GM19372 (cell line): ENCODE results near the gene BMP6.

Experiments
- ATAC-seq: cut with Tn5 transposase; IDR thresholded peaks from one replicate; pipeline ENCODE4 v1.9.1; 2021; ENCODE audit warnings: mild to moderate bottlenecking, low read depth, moderate library complexity; ENCODE audit not compliant: unreplicated experiment

The BMP6 gene

DNA sequence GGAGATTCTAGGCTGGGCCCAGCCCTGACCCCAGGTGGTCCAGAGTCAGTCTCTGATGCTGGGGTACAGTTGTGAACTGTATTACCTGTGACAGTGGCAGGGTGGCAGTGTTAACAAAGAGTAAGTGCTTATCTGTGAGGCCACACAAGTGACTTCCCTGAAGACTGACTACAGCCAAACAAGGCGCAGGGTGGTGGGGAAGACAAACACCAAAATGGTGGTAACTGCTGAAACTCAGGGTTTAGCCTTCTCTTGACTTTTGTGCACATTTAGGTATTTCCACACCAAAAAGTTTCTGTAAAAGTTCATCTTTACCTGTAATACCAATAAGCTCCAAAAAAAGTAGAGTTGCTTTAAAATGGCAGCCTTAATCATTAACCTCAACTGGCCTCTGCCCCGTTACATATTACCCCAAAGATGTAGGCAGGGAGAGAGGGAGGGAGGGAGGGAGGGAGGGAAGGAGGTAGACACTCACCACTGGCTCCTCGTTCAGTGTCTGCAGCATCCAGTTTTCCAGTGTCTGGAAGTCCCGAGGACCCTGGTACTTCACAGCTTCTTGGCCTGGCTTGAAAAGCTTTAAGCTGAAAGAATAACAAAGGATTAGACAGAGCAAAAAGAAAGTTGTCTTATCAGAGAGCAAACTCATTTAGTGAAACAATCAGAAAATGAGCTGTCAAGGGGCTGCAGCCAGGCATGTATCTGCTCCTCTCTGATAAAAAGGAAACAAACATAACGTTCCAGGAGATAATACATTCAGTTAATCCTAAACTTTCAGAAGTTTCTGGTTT is 173.4 kb downstream of the BMP6 start:
- no peak for ATAC-seq

DNA sequence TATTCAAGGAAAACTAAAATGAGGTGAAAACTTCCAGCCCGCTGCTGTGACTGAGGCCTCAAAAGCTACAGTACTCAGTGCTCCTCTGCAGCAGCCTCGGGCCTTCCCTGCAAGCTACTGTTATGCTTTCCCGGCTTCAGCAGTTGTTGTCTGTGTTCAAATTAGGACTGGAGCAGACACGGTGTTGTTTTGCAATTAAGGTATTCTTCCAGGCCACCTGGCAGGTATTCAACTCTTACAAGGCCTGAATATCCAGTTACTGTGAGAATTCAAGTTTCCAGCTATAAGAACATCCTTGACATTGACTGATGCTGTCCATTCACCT is 174.0 kb downstream of the BMP6 start:
- no peak for ATAC-seq

DNA sequence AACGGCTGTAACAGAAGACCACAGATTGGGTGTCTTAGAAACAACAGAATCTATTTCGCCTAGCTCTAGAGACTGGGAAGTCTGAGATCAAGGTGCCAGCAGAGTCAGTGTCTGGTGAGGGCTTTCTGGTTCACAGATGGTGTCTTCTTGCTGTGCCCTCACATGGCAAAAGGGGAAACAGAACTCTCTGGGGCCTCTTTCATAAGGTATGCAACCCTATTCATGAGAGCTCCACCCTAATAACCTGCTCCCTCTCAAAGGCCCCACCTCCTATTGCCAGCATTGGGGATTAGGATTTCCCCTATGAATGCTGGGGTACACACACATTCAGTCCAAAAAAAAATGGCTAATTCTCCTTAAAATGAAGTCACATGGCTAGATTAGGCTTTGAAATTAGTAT is 174.7 kb downstream of the BMP6 start:
- ATAC-seq = no peak

- ATAC-seq = no peak
Observed at GRCh38 chr6:7901056-7901455, 175.2 kb downstream of the BMP6 start.

- ATAC-seq = no peak
Observed at GRCh38 chr6:7901780-7902179, 175.9 kb downstream of the BMP6 start.

DNA sequence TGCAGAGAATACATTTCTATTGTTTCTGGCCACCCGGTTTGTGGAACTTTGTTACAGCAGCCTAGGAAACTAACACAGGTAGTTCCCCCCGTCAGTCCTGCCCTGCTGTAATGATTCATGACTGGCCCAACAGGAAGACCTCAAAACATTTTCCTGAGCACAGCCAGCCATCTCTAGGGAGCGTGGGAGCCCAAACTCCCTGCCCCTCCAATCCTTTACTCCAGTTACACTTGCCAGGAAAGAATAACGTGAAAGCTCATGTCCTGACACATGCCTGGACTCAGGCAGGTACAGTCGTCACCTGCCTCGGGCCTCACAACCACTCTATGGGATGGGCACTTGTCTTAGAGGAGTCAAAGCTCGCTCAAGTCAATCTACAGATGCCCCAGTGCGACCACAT is 176.3 kb downstream of the BMP6 start:
- no peak for ATAC-seq

GRCh38 chr6:7902867-7903266 is 177.0 kb downstream of the BMP6 start:
- no peak for ATAC-seq

- no peak for ATAC-seq
Observed at GRCh38 chr6:7903673-7904072, 177.8 kb downstream of the BMP6 start.

DNA sequence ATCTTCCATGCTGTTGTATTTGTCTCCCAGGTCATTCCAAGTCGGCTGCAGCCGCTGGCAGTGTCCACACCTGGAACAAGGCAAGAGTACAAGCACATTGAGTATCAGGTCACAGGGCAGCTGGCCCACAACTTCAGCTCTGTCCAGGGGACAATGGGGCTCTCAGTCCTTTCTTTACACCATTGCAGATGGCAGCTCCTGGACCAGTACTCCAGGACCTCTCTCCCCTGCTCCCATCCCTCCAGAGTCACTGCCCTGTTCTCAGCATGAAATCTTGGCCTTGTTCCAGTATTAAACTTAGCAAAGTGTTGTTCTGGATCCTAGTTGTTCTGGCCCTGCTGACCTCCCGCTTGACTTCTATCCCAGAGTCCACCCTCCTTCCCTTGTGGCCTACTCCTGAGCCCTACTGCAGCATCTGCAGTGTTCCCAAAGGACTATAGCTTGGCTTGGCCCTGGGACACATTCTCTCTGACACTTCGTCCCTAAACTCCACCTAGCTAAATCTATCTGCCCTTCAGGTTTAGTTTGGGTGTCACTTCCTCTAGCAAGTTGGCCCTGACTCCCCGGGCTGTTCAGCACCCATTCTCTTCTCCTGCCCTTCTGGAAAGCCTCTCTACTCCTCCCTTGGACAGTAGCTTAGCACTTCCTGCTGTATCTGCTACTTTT is 178.9 kb downstream of the BMP6 start:
- no peak for ATAC-seq

DNA sequence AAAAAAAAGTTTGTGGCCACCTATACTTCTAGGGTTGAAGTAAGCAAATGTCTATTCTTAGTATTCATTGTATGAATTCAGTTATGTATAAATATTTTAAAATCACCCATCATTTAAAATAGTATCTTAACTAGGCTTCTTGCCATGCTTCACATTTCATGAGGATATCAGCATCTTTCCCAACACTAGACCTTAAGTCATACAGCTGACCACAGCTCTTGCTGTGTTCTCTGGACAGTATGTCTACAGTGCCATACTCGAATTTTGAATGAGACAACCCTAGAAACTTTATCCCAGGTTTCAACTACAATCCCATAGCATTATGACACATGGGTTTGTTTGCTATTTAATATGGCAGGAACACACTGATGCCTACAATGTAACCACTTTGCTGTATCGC is 179.5 kb downstream of the BMP6 start:
- no peak for ATAC-seq

GRCh38 chr6:7906741-7907140 is 180.8 kb downstream of the BMP6 start:
- no peak for ATAC-seq

DNA sequence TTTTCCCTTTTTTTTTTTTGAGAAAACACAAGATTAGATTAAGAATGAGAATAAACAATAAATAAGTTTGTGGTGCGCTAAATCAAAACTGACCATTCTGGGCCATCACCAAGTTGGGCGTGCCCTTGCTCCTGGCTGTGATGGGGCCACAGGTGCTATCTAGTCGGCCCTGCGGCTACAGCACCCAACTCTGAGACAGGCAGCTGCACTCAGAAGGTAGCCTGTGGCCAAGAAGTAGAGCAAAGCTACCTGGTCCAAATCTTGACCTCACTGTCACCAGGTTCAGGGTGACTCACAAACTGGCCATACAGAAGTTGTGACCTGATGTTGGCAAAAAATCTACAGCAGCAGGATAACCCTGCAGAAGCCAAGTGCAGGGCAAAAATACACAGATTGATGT is 181.3 kb downstream of the BMP6 start:
- ATAC-seq = no peak

DNA sequence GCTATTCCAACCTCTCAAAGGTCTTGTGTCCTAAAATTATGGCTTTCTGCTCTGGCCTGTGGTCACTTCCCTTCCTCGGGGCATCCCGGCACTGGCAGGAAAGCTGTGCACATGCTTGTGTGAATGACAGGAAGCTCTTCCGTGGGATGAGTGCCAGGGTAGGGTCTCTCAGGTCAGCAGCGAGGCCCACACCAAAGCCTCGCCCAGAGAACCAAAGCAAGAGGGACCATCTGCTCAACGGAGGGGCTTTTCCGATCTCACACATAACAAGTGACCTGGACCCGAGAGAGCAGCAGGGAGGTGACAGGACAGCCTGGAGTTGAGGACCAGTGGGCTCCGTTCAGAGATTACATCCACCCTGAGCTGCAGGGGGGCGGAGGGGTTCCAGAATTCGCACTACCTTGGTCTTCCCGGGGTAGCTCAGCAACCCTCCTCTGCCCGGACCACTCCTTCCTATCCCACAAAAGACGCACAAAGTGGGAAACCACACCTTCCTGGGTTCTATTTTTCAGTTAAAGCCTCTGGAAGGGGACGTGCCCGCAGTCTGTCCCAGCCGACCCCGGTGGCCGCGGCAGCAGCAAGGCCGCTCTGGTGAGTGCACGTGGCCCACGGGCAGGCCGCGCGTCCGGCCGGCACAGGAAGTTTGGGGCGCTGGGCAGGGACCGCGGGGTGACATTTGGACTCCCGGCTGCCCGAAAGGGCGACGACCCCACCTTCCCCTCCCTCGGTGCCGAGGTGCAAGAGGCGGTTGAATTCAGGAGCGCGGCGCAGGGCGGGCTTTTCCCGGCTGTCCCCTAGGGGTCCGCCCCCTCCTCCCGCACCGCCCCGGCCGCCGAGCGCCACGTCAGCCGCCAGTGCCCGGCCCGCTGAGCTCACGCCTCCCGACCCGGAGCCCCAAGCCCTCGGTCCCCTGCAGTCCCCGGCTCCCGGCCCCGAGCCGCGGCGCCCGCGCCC is 183.7 kb downstream of the BMP6 start:
- ATAC-seq = peak; percentile 21

GRCh38 chr6:7910298-7910653 is 184.4 kb downstream of the BMP6 start:
- ATAC-seq = peak; percentile 18

- ATAC-seq = peak; percentile 70
Observed at GRCh38 chr6:7910654-7911344, 184.9 kb downstream of the BMP6 start, which contains the start of gene TXNDC5. TSS of gene TXNDC5 (minus strand) at chr6:7910788. CDS start at chr6:7910776, 12 bp downstream.

- ATAC-seq = no peak
Observed at GRCh38 chr6:7911345-7911725, 185.4 kb downstream of the BMP6 start.

DNA sequence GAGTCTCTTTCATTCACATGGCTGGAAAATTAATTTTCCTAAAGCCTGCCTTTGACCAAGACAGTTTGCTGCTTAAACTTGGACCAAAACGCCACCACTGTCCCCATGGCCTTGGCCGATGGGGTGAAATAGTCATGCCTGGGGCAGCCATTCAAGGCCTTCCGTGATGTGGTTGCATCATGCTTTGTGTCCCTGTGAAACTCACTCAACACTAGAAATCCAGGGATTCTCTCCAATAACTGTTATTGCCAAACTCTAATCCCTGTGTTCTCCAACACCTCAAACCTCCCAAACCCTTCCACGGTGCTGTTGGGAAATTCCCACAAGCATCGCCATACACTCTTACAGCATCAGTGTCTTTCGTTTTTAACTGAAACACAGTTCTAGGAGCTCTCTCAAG is 186.1 kb downstream of the BMP6 start:
- no peak for ATAC-seq

GRCh38 chr6:7912736-7913517 is 187.0 kb downstream of the BMP6 start:
- ATAC-seq = no peak

GRCh38 chr6:7914311-7914710 is 188.4 kb downstream of the BMP6 start:
- no peak for ATAC-seq
